Adrenal gland (tissue), 12 donors: ENCODE measurements around the gene OR13D1. TPM values are rescaled to one million over a fixed set of nuclear protein-coding genes. Genes with fewer than 3 reads are reported as not detected.

ENCODE experiments used
- DNase-seq, 7 donors: peaks; one replicate each; pipeline ENCODE4 v3.0.0-alpha.2; 2019 to 2020
- H3K27ac ChIP-seq, 5 donors: fragments of 200-600 bp; sonication (generic) in 4 of 5; 1 replicate in 3 of 5; 2 replicates in 2 of 5; pipeline versions ENCODE4 v1.5.1 to v1.8.0; 2016 to 2020; ENCODE audit warnings: mild to moderate bottlenecking in 1 of 5
- H3K27me3 ChIP-seq: fragments of 200-600 bp; 2 replicates; pipeline ENCODE4 v1.8.0; 2021
- H3K36me3 ChIP-seq, 2 donors: fragments of 200-600 bp; replicated peaks in 1 of 2; 1 replicate in 1 of 2; 2 replicates in 1 of 2; pipeline versions ENCODE4 v1.5.1 to v1.8.0; 2018 to 2022
- H3K4me1 ChIP-seq, 2 donors: fragments of 200-600 bp; replicated peaks in 1 of 2; 1 replicate in 1 of 2; 2 replicates in 1 of 2; pipeline versions ENCODE4 v1.5.1 to v1.8.0; 2018 to 2021
- H3K4me3 ChIP-seq, 4 donors: fragments of 200-600 bp; sonication (generic) in 3 of 4; one replicate each; pipeline ENCODE4 v1.5.1; 2016 to 2018
- H3K9me3 ChIP-seq, 3 donors: fragments of 200-600 bp; sonication (generic) in 1 of 3; replicated peaks in 1 of 3; 1 replicate in 2 of 3; 2 replicates in 1 of 3; pipeline versions ENCODE4 v1.5.1 to v1.8.0; 2016 to 2021
- POLR2A ChIP-seq, 2 donors: fragments of 450-650 bp; IDR thresholded peaks; one replicate each; pipeline ENCODE4 v1.6.1; 2017; ENCODE audit warnings: antibody characterized with exemption in 2 of 2, mild to moderate bottlenecking in 2 of 2, moderate library complexity in 1 of 2
- WGBS, 4 donors: extraction: QIAGEN DNeasy Blood & Tissue Kit in 2 of 4; methylation state at CpG; one replicate each; pipeline versions ENCODE4 v1.1.5 to v1.1.7; 2013 to 2017; 5-methylcytosine and 5-hydroxymethylcytosine counted together
- intact Hi-C, 2 donors: fragments of 100-400 bp; cut with DNase I; formaldehyde crosslinking; loops; one replicate each; pipeline versions ENCODE4 v1.14.1 to v1.15.0; 2022 to 2023
- polyA plus RNA-seq, 3 donors: library from polyadenylated mRNA; stranded (reverse); fragments of 200-250 nt in 2 of 3; fragments of 350-450 nt in 1 of 3; fragmentation: Illumina TruSeq in 1 of 3; extraction: RNeasy Lipid Tissue Mini Kit (QIAGEN cat#74804) in 1 of 3; gene quantifications; one replicate each; pipeline ENCODE4 v1.2.3, GENCODE V29; 2013 to 2014
- total RNA-seq, 9 donors: library from RNA; depleted of rRNA in 4 of 9; stranded (reverse); fragments of >200 nt in 4 of 9; fragments of 120-200 nt in 1 of 9; fragmentation: NEBNext Ultra II Directional in 1 of 9; extraction: Animal tissue kit (Norgen Biotek cat#: 25700) in 1 of 9; gene quantifications; one replicate each; pipeline versions ENCODE4 v1.1.0 to v1.2.4, GENCODE V29; 2013 to 2023
- TF ChIP-seq, protein P1 (sequence below), 6 experiments: fragments of 450-650 bp in 4 of 6; fragments of 200-600 bp in 2 of 6; sonication (generic) in 1 of 6; IDR thresholded peaks; 1 replicate in 5 of 6; 2 replicates in 1 of 6; pipeline versions ENCODE4 v1.5.1 to v1.8.0; 2016 to 2021; ENCODE audit warnings: antibody characterized with exemption in 6 of 6, mild to moderate bottlenecking in 2 of 6, moderate library complexity in 1 of 6
- donor health status: healthy with polysubstance abuse.
- donor health status: Bipolar disorder and iron deficiency.
- donor health status: DM: yes; HTN: yes; CAD: no.
- donor health status: DM: no; HTN: no; CAD: no.
- donor health status: DM: no; HTN: no; CAD: no.
- donor health status: DM: yes; HTN: yes; CAD: no.

Gene OR13D1
- total and polyA plus RNA-seq, 12 donors: not detected

DNA sequence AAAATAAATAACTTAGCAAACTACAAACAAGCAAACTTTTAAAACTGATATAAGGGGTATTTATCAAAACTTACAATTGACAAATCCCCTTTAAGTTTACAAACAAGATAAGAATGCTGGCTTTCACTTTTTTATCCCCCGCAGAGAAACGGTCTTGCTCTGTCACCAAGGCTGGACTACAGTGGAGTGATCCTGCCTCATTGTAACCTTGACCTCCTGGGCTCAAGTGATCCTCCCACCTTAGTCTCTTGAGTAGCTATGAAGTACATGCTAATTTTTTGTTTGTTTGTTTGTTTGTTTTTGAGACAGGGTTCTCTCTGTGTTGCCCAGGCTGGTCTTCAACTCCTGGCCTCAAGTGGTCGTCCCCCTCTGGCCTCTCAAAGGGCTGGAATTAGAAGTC is 44.1 kb downstream of the OR13D1 start:
- H3K36me3 ChIP-seq: no peaks in the 10 kb centered on the region
- no peak overlapping the region for H3K4me3 ChIP-seq
- WGBS, 4 donors: 48 to 56% (median 55%) methylated on average over 3 of the region's 3 CpGs
- H3K9me3 ChIP-seq: no peaks in the 10 kb centered on the region
- TF ChIP-seq POLR2A (IDR thresholded peaks at IDR 0.05): no peak
- TF ChIP-seq, protein P1, sequence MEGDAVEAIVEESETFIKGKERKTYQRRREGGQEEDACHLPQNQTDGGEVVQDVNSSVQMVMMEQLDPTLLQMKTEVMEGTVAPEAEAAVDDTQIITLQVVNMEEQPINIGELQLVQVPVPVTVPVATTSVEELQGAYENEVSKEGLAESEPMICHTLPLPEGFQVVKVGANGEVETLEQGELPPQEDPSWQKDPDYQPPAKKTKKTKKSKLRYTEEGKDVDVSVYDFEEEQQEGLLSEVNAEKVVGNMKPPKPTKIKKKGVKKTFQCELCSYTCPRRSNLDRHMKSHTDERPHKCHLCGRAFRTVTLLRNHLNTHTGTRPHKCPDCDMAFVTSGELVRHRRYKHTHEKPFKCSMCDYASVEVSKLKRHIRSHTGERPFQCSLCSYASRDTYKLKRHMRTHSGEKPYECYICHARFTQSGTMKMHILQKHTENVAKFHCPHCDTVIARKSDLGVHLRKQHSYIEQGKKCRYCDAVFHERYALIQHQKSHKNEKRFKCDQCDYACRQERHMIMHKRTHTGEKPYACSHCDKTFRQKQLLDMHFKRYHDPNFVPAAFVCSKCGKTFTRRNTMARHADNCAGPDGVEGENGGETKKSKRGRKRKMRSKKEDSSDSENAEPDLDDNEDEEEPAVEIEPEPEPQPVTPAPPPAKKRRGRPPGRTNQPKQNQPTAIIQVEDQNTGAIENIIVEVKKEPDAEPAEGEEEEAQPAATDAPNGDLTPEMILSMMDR (IDR thresholded peaks at IDR 0.05): no peak
- H3K27me3 ChIP-seq: no peaks in the 10 kb centered on the region
- intact Hi-C loops: no loop called here
- H3K4me1 ChIP-seq: peaks cover 0 to 6% of the 10 kb centered on the region in 2 donors
- DNase-seq: peak in 2 of 7 donors; percentile 11 to 19
- no peak overlapping the region for H3K27ac ChIP-seq

DNA sequence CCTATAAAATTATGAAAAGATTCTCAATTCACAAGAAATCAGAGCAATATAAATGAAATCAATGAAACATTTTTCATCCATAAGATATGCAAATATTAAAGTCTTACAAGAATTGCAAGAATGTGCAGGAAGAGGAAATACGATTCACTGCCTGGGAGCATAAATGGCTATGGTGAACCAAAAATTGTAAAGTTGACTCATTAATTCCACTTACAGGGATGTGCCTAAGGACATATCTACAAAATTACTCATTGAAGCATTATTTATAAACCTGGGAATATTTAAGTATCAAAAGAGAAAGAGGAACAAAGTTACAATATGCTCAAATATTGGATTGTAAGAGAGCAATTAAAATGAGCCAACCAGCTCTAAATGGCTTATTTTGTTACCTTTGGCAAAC is 46.3 kb downstream of the OR13D1 start:
- Histone ChIP-seq H3K4me3 (no peak overlapping the region), H3K9me3 (no peaks in the 10 kb centered on the region), H3K27ac (no peak overlapping the region), H3K36me3 (no peaks in the 10 kb centered on the region), H3K27me3 (no peaks in the 10 kb centered on the region), H3K4me1 (peaks cover 0 to 6% of the 10 kb centered on the region in 2 donors)
- no peak for TF ChIP-seq POLR2A (IDR thresholded peaks at IDR 0.05)
- TF ChIP-seq, protein P1 (IDR thresholded peaks at IDR 0.05): no peak
- DNase-seq: no peak
- WGBS, 4 donors: 50 to 60% (median 53%) methylated on average over 1 of the region's 1 CpG
- intact Hi-C loops: no loop called here

DNA sequence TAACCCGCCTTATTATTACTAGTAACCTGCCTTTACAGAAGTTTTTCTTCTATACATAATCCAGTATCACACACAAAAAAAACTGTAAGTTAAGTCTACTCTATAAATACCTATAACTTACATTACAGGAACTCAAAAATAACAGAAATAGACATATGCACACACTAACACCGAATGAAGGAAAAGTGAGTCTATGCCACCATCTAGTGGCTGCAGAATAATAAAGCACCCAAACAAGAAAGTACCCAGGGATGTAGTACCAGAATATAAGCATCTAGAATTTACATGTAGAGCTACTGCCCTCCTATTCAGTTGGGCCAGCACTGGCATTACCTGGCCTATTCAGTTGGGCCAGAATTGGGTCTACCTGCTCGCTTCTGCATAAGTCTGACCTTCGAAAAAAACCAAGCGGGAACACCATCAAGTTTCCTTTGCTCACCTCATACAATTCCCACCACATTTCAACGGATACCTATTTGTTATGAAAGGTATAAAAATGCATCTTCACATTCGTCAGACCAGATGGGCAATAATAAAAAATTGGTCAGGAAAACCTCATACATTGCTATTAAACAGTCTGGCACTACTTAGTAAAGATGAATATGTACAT is 49.2 kb downstream of the OR13D1 start:
- no peak for TF ChIP-seq POLR2A (IDR thresholded peaks at IDR 0.05)
- TF ChIP-seq, protein P1 (IDR thresholded peaks at IDR 0.05): peak; percentile 58 to 89 (median 76)
- Histone ChIP-seq H3K27me3 (no peaks in the 10 kb centered on the region), H3K4me3 (no peak overlapping the region), H3K4me1 (peaks cover 0 to 5% of the 10 kb centered on the region in 2 donors), H3K27ac (no peak overlapping the region), H3K36me3 (no peaks in the 10 kb centered on the region), H3K9me3 (no peaks in the 10 kb centered on the region)
- peak in 2 of 7 donors; percentile 20 to 27 for DNase-seq
- intact Hi-C loops: no loop called here
- 26 to 30% (median 29%) methylated on average over 7 of the region's 7 CpGs for whole genome bisulfite sequencing, 4 donors

Other genes with a start within 250 kb of the OR13D1 start
- not detected for gene OR13F1, start 190.3 kb upstream of the OR13D1 start, total RNA-seq
- gene OR13F1, start 190.3 kb upstream of the OR13D1 start, polyA plus RNA-seq: not detected
- 1 to 10 TPM in 1 of 9 donors, not detected in 8; 1.6 TPM for gene OR13C4, start 167.3 kb upstream of the OR13D1 start, total RNA-seq
- gene OR13C4, start 167.3 kb upstream of the OR13D1 start, polyA plus RNA-seq: not detected
- 1 to 10 TPM in 1 of 9 donors, not detected in 8; 1.8 TPM for gene OR13C3, start 157.7 kb upstream of the OR13D1 start, total RNA-seq
- gene OR13C3, start 157.7 kb upstream of the OR13D1 start, polyA plus RNA-seq: not detected
- not detected for gene OR13C8, start 125.3 kb upstream of the OR13D1 start, total RNA-seq
- not detected for gene OR13C8, start 125.3 kb upstream of the OR13D1 start, polyA plus RNA-seq
- 1 to 10 TPM in 1 of 9 donors, not detected in 8; 1.2 TPM for gene OR13C5, start 95.1 kb upstream of the OR13D1 start, total RNA-seq
- not detected for gene OR13C5, start 95.1 kb upstream of the OR13D1 start, polyA plus RNA-seq
- gene OR13C2, start 88.9 kb upstream of the OR13D1 start, total RNA-seq: under 1 TPM in 1 of 9 donors, not detected in 8; 0.83 TPM
- gene OR13C2, start 88.9 kb upstream of the OR13D1 start, polyA plus RNA-seq: not detected
- 1 to 10 TPM in 1 of 9 donors, under 1 TPM in 1, not detected in 7; 0.27 to 1.2 TPM for gene OR13C9, start 76.3 kb upstream of the OR13D1 start, total RNA-seq
- gene OR13C9, start 76.3 kb upstream of the OR13D1 start, polyA plus RNA-seq: not detected
- 100 to 1,000 TPM in 1 of 9 donors, 10 to 100 TPM in 8; 32.3 to 164 (median 45.7) TPM for gene NIPSNAP3A, start 53.2 kb downstream of the OR13D1 start, total RNA-seq
- 10 to 100 TPM; 18.3 to 49.2 (median 34.1) TPM for gene NIPSNAP3A, start 53.2 kb downstream of the OR13D1 start, polyA plus RNA-seq
- 10 to 100 TPM in 6 of 9 donors, 1 to 10 TPM in 3; 8.1 to 28.2 (median 13.4) TPM for gene NIPSNAP3B, start 69.6 kb downstream of the OR13D1 start, total RNA-seq
- 10 to 100 TPM in 2 of 3 donors, 1 to 10 TPM in 1; 8.5 to 36.5 (median 14.0) TPM for gene NIPSNAP3B, start 69.6 kb downstream of the OR13D1 start, polyA plus RNA-seq
- gene ABCA1, start 233.6 kb downstream of the OR13D1 start, total RNA-seq: 100 to 1,000 TPM in 8 of 9 donors, 10 to 100 TPM in 1; 99.4 to 446 (median 180) TPM
- 10 to 100 TPM; 26.8 to 58.4 (median 49.2) TPM for gene ABCA1, start 233.6 kb downstream of the OR13D1 start, polyA plus RNA-seq